ENCODE results near the gene RBFOX2.

RBFOX2 gene

DNA sequence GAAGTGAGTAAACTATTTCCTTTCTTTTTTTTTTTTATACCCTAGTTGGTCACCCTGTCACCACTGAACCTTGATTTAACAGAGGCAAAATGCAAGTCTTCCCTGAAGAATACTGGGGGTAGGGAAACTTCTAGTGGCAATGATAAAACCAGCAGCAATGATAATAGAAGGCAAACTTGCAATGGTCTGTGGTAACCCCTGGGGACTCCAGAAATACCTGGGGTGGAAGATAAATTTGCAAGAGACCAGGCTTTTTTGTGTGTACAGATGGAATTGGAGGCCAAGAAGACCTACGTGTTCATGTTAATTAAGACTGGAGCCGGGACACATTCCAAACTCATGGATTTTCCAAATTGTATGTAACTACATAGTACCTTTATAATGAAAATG lies 299.3 kb downstream of the RBFOX2 start:
- no peak overlapping the region for H3K4me3 ChIP-seq (ENCODE audit: low read length)
- DNase-seq (ENCODE audit: low read depth) = no peak
- TF ChIP-seq, protein P1, sequence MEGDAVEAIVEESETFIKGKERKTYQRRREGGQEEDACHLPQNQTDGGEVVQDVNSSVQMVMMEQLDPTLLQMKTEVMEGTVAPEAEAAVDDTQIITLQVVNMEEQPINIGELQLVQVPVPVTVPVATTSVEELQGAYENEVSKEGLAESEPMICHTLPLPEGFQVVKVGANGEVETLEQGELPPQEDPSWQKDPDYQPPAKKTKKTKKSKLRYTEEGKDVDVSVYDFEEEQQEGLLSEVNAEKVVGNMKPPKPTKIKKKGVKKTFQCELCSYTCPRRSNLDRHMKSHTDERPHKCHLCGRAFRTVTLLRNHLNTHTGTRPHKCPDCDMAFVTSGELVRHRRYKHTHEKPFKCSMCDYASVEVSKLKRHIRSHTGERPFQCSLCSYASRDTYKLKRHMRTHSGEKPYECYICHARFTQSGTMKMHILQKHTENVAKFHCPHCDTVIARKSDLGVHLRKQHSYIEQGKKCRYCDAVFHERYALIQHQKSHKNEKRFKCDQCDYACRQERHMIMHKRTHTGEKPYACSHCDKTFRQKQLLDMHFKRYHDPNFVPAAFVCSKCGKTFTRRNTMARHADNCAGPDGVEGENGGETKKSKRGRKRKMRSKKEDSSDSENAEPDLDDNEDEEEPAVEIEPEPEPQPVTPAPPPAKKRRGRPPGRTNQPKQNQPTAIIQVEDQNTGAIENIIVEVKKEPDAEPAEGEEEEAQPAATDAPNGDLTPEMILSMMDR (conservative IDR thresholded peaks at IDR 0.05; ENCODE audit: low read depth, low read length) = no peak

DNA sequence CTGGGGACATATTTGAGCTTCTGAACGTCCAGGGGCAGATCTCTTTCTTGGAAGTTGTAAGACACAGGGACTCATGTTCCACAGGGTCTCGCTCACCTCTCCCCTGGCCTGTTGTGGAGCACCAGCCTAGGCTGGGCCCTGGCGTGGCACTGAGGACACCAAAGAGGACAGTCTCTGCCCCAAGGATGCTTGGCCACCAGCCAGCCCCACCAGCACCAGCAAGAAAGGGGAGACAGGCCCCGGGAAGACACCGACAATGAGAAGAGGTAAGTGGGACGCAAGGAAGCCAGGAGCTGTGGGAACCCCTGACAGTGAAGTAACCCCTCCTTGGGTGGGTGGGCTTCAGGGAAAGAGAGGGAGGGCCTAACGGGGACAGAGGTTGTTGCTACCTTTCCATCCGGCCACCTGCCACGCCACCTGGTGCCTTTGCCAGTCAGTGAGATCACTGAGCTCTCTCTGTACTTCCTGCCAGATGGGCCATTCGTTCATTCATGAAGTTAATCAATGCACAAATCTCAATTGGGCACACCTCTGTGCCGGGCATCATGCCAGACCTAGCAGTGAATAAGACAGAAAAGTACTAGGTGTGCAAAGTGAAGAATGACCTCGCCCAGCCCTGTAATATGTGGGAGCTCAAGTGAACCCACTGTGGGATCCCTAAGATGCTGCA lies 299.9 kb downstream of the RBFOX2 start:
- TF ChIP-seq, protein P1 (conservative IDR thresholded peaks at IDR 0.05; ENCODE audit: low read depth, low read length) = no peak
- DNase-seq (ENCODE audit: low read depth) = no peak
- H3K4me3 ChIP-seq (ENCODE audit: low read length) = no peak overlapping the region

DNA sequence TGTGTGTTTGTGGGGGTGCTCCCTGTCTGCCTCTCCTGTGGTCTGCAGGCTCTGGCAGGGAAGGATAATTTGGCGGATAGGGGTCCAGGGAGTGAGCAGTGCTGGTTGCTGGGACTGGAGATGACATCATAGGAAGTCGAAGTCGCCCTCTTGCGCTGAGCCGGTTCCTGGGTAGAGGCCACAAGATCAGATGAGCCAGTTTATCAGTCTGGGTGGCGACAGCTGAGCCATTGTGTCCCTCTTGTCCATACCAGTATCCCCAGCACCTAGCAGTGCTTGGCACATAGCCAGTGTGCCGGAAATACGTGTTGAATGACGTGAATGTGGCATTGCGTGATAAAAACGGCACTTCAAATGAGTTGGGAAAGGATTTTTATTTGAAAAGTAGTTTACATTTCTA lies 301.2 kb downstream of the RBFOX2 start:
- H3K4me3 ChIP-seq (ENCODE audit: low read length) = no peak overlapping the region
- TF ChIP-seq, protein P1 (conservative IDR thresholded peaks at IDR 0.05; ENCODE audit: low read depth, low read length) = no peak
- no peak for DNase-seq (ENCODE audit: low read depth)

DNA sequence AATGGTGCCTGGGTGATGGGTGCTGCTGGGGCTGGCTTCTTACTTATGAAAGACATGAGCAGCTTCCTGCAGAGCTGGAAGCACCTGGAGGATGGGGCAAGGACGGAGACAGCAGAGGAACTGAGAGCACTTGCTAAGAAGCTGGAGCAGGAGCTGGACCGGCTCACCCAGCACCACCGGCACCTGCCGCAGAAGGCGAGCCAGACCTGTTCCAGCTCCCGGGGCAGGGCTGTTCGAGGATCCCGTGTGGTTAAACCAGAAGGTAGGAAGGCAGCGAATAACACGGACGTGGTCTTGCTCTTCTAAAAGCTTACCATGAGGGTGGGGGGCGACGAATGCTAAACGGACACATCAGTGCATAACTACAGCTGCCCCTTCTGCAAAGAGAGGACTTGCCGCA lies 301.7 kb downstream of the RBFOX2 start:
- no peak overlapping the region for H3K4me3 ChIP-seq (ENCODE audit: low read length)
- TF ChIP-seq, protein P1 (conservative IDR thresholded peaks at IDR 0.05; ENCODE audit: low read depth, low read length) = no peak
- DNase-seq (ENCODE audit: low read depth) = no peak

DNA sequence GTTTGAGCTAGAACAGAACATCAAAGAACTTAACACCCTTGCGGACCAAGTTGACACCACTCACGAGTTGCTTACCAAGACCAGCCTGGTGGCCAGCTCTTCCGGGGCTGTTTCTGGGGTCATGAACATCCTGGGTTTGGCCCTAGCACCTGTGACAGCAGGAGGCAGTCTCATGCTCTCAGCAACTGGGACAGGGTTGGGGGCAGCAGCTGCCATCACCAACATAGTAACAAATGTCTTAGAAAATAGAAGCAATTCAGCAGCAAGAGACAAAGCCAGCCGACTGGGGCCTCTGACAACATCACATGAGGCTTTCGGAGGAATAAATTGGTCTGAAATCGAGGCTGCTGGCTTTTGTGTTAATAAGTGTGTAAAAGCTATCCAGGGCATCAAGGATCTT lies 302.2 kb downstream of the RBFOX2 start:
- no peak overlapping the region for H3K4me3 ChIP-seq (ENCODE audit: low read length)
- no peak for DNase-seq (ENCODE audit: low read depth)
- TF ChIP-seq, protein P1 (conservative IDR thresholded peaks at IDR 0.05; ENCODE audit: low read depth, low read length) = no peak

DNA sequence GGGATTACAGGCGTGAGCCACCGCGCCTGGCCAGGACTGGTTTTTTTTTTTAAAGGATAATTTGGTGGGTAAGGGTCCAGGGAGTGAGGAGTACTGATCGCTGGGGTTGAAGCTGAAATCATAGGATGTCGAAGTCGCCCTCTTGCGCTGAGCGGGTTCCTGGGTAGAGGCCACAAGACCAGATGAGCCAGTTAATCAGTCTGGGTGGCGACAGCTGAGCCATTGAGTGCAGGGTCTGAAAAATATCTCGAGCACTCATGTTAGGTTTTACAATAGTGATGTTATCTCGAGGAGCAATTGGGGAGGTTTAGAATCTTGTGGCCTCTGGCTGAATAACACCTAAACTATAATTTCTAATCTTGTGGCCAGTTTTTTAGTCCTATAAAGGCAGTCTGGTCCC lies 303.1 kb downstream of the RBFOX2 start:
- TF ChIP-seq, protein P1 (conservative IDR thresholded peaks at IDR 0.05; ENCODE audit: low read depth, low read length) = no peak
- H3K4me3 ChIP-seq (ENCODE audit: low read length) = no peak overlapping the region
- DNase-seq (ENCODE audit: low read depth) = no peak

DNA sequence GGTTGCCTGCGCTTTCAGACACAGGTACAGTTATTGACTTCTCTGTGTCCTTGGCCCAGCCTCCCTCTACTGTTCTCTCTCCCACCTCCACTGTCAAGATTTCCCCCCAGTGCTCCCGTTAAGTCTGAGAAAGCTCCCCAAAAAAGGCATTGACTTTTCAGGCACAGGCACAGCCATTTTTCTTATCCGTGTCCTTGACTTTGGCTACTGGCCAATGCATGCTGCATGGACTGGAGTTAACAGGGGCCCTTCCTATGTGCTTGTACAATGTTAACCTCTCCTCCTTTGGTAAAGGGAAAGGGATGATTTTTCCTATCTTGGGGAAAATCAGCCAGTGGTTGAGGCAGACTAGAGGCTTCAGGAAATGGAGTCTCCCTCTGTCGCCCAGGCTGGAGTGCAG lies 306.7 kb downstream of the RBFOX2 start:
- H3K4me3 ChIP-seq (ENCODE audit: low read length) = no peak overlapping the region
- TF ChIP-seq, protein P1 (conservative IDR thresholded peaks at IDR 0.05; ENCODE audit: low read depth, low read length) = no peak
- no peak for DNase-seq (ENCODE audit: low read depth)

Data from retinal pigment epithelial cell (primary cell).